Kidney epithelial cell (primary cell): Measurements from ENCODE around the gene CD177. TPM values are rescaled to one million over a fixed set of nuclear protein-coding genes. Genes with fewer than 3 reads are reported as not detected.

Experiments used
- DNase-seq: peaks from one replicate; pipeline ENCODE4 v3.0.0-alpha.2; 2010; ENCODE audit warnings: low read depth
- H3K27me3 ChIP-seq: 2 replicates; pipeline ENCODE4 v1.6.0; 2011; ENCODE audit warnings: low read length; ENCODE audit not compliant: control insufficient read depth, insufficient read depth
- H3K36me3 ChIP-seq: 2 replicates; pipeline ENCODE4 v1.5.1; 2011; ENCODE audit warnings: low read length; ENCODE audit not compliant: control insufficient read depth, insufficient read depth
- H3K4me3 ChIP-seq: 2 replicates; pipeline ENCODE4 v1.5.1; 2011; ENCODE audit warnings: low read depth, mild to moderate bottlenecking, control low read depth, low read length
- CTCF ChIP-seq: IDR thresholded peaks from 2 replicates; pipeline ENCODE4 v1.5.1; 2011; ENCODE audit warnings: mild to moderate bottlenecking, moderate library complexity, low read length, control low read depth, inconsistent platforms; ENCODE audit not compliant: insufficient read depth, poor library complexity, severe bottlenecking
- total RNA-seq: library from RNA; depleted of rRNA; stranded (reverse); fragments of >200 nt; gene quantifications from 2 replicates; pipeline ENCODE4 v1.2.3, GENCODE V29; 2015

The CD177 gene
- total RNA-seq, 1 donor from 2014 or later = 0.13 TPM

GRCh38 chr19:43311256-43311655 is 42.2 kb upstream of the CD177 start:
- no peak for TF ChIP-seq CTCF
- DNase-seq = no peak
- no peaks in the 10 kb centered on the region for H3K36me3 ChIP-seq

GRCh38 chr19:43311706-43312105 is 41.8 kb upstream of the CD177 start:
- Histone ChIP-seq H3K27me3 (no peaks in the 10 kb centered on the region), H3K4me3 (no peak overlapping the region), H3K36me3 (no peaks in the 10 kb centered on the region)
- TF ChIP-seq CTCF = no peak
- no peak for DNase-seq

More at GRCh38 chr19:43311256-43311655, 42.2 kb upstream of the CD177 start:
- no peak overlapping the region for H3K4me3 ChIP-seq
- no peaks in the 10 kb centered on the region for H3K27me3 ChIP-seq

GRCh38 chr19:43313711-43314495 is 39.6 kb upstream of the CD177 start:
- Histone ChIP-seq H3K27me3 (no peaks in the 10 kb centered on the region), H3K36me3 (no peaks in the 10 kb centered on the region), H3K4me3 (no peak overlapping the region)
- no peak for DNase-seq
- TF ChIP-seq CTCF = no peak

GRCh38 chr19:43315851-43316250 is 37.6 kb upstream of the CD177 start:
- TF ChIP-seq CTCF = no peak
- no peaks in the 10 kb centered on the region for H3K36me3 ChIP-seq
- no peak for DNase-seq
- H3K4me3 ChIP-seq = no peak overlapping the region
- H3K27me3 ChIP-seq = no peaks in the 10 kb centered on the region

- no peaks in the 10 kb centered on the region for H3K36me3 ChIP-seq
- H3K4me3 ChIP-seq = no peak overlapping the region
- no peak for DNase-seq
- no peaks in the 10 kb centered on the region for H3K27me3 ChIP-seq
- TF ChIP-seq CTCF = peak; percentile 20
These were observed 36.7 kb upstream of the CD177 start for GRCh38 chr19:43316591-43317319.

- DNase-seq = no peak
- Histone ChIP-seq H3K4me3 (no peak overlapping the region), H3K36me3 (no peaks in the 10 kb centered on the region), H3K27me3 (no peaks in the 10 kb centered on the region)
- no peak for TF ChIP-seq CTCF
These were observed 35.3 kb upstream of the CD177 start for GRCh38 chr19:43318203-43318602.
